HEK293T (cell line): Measurements from ENCODE around the gene AOPEP.

Experiments
- ARNT ChIP-seq: fragments of 450-650 bp; IDR thresholded peaks from 2 replicates; pipeline ENCODE4 v1.6.1; 2017; ENCODE audit warnings: mild to moderate bottlenecking
- HDGF ChIP-seq: fragments of 450-650 bp; IDR thresholded peaks from 2 replicates; pipeline ENCODE4 v1.6.1; 2017; ENCODE audit warnings: antibody characterized with exemption, borderline replicate concordance
- SP1 ChIP-seq: fragments of 450-650 bp; IDR thresholded peaks from 2 replicates; pipeline ENCODE4 v1.6.1; 2017

DNA sequence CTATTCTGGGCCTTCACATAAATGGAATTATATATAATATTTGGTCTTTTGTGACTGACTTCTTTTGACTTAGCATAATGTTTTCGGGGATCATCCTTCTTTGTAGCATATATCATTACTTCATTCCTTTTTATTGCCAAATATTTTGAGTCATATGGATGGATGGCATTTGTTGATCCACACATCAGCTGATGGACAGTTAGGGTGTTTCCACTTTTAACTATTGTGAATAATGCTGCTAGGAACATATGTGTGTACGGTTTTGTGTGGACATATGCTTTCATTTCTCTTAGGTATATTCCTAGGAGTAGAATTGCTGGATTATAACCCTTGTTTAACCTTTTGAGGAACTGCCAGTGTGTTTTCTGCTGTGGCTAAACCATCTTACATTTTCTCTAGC is 341.4 kb downstream of the AOPEP start:
- TF ChIP-seq SP1 (no peak), ARNT (no peak), HDGF (no peak)
